NCI-H1048 (cell line): ENCODE results near the gene CPNE1.
"Not testable (repeated sequence)": the region's sequence is repeated elsewhere in the genome, so short reads cannot be mapped to it uniquely, and the experiment has no call there.

Experiments
- DNase-seq: peaks from one replicate; lab custom pipeline; 2025; lab: John Stamatoyannopoulos, UW

Gene CPNE1

GRCh38 chr20:35698298-35699126 lies 33.8 kb upstream of the CPNE1 start:
- no peak for DNase-seq

- DNase-seq = no peak
These were observed 33.1 kb upstream of the CPNE1 start for GRCh38 chr20:35697696-35698297.

- DNase-seq = no peak
These were observed 31.3 kb upstream of the CPNE1 start for GRCh38 chr20:35695978-35696377.

- no peak for DNase-seq
These were observed 30.6 kb upstream of the CPNE1 start for GRCh38 chr20:35695245-35695749.

GRCh38 chr20:35690265-35690664 lies 25.6 kb upstream of the CPNE1 start:
- no peak for DNase-seq

- DNase-seq = not testable (repeated sequence)
These were observed 22.2 kb upstream of the CPNE1 start for GRCh38 chr20:35686872-35687271.

GRCh38 chr20:35685368-35685767 lies 20.7 kb upstream of the CPNE1 start:
- not testable (repeated sequence) for DNase-seq

- DNase-seq = no peak
These were observed 17.3 kb upstream of the CPNE1 start for GRCh38 chr20:35681960-35682359.

GRCh38 chr20:35680452-35681183 lies 15.9 kb upstream of the CPNE1 start:
- no peak for DNase-seq

- no peak for DNase-seq
These were observed 10.2 kb upstream of the CPNE1 start for GRCh38 chr20:35674921-35675320.

GRCh38 chr20:35673884-35674283 lies 9.2 kb upstream of the CPNE1 start:
- no peak for DNase-seq

- no peak for DNase-seq
These were observed 5.0 kb upstream of the CPNE1 start for GRCh38 chr20:35669681-35670080.

GRCh38 chr20:35669221-35669620 lies 4.5 kb upstream of the CPNE1 start:
- DNase-seq = no peak

GRCh38 chr20:35665949-35666288 lies 1.2 kb upstream of the CPNE1 start:
- no peak for DNase-seq

GRCh38 chr20:35663516-35664465 lies 909 bp downstream of the CPNE1 start:
- DNase-seq = no peak

- no peak for DNase-seq
These were observed 2.1 kb downstream of the CPNE1 start for GRCh38 chr20:35662551-35662950.

GRCh38 chr20:35661908-35662307 lies 2.8 kb downstream of the CPNE1 start:
- DNase-seq = no peak

GRCh38 chr20:35661053-35661452 lies 3.6 kb downstream of the CPNE1 start:
- DNase-seq = no peak

GRCh38 chr20:35660122-35660937 lies 4.4 kb downstream of the CPNE1 start:
- DNase-seq = no peak

- no peak for DNase-seq
These were observed 7.4 kb downstream of the CPNE1 start for GRCh38 chr20:35657271-35657670.

- no peak for DNase-seq
These were observed 10.3 kb downstream of the CPNE1 start for GRCh38 chr20:35654415-35654814.
